Mesodermal cell (in vitro differentiated cells): ENCODE results near the gene KLHL29.

ENCODE experiments used
- H3K27ac ChIP-seq: 2 replicates; pipeline ENCODE4 v1.7.0; 2013; ENCODE audit warnings: mild to moderate bottlenecking, low read depth, low read length, moderate library complexity; ENCODE audit not compliant: severe bottlenecking
- H3K36me3 ChIP-seq: 2 replicates; pipeline ENCODE4 v1.7.1; 2013; ENCODE audit warnings: mild to moderate bottlenecking, low read length, moderate library complexity; ENCODE audit not compliant: control insufficient read depth, insufficient read depth
- H3K4me1 ChIP-seq: one replicate; pipeline ENCODE4 v1.7.1; 2013; ENCODE audit warnings: mild to moderate bottlenecking, low read length; ENCODE audit not compliant: insufficient read depth, control insufficient read depth, poor library complexity, severe bottlenecking
- H3K4me3 ChIP-seq: 2 replicates; pipeline ENCODE4 v1.7.0; 2013; ENCODE audit warnings: low read length, control low read depth, mild to moderate bottlenecking; ENCODE audit not compliant: insufficient read depth, poor library complexity, severe bottlenecking; ENCODE audit errors: extremely low read depth
- H3K9me3 ChIP-seq: 2 replicates; pipeline ENCODE4 v1.7.1; 2013; ENCODE audit warnings: mild to moderate bottlenecking, low read length, moderate library complexity; ENCODE audit not compliant: control insufficient read depth
- WGBS, 2 experiments: methylation state at CpG; one replicate each; pipeline ENCODE4 v1.1.5; 2013; ENCODE audit warnings: missing lambda C conversion rate in 2 of 2; ENCODE audit not compliant: insufficient coverage in 2 of 2; 5-methylcytosine and 5-hydroxymethylcytosine counted together

The KLHL29 gene

DNA sequence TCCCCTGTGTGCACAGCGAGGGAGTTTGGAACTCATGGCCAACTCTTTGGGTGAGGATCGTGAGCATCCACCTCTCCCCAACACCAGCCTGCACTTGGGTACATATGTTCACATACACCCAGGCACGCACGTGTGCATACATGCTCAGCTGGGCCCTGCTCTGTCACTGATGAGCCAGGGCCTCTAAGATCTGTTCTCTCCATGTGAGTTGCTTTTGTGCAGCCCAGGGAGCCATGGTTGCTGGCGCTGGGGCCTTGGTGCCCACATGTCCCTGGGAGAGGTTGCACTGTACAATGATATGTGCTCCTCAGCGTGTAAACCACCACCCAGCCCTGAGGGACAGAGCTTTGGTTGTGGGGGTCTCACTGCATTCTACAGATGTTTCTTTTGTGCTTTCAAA, 44.1 kb downstream of the KLHL29 start:
- no peaks in the 10 kb centered on the region for H3K36me3 ChIP-seq
- H3K9me3 ChIP-seq: no peaks in the 10 kb centered on the region
- H3K4me3 ChIP-seq: no peak overlapping the region
- H3K27ac ChIP-seq: no peak overlapping the region
- 91 to 100% methylated on average over 5 to 6 of the region's 6 CpGs for WGBS, 2 experiments
- peaks cover 23% of the 10 kb centered on the region for H3K4me1 ChIP-seq

DNA sequence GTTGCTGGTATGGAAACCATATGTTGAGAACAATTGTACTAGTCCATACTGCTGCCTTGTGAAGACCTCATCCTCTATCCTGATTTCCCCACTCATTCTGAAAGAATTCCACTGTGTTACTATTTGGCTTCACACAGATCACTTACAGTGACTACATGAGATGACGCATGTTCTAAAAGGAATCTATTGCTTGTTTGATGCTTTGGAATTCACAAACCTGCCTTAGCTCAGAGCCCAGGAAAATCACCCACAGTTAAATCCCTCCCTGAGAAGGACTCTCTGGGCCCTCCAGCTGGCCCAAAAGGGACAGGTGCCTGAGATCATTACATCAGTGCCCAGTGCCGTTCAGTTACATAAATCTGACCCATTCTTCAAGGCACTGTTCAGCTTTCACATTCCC, 45.3 kb downstream of the KLHL29 start:
- Histone ChIP-seq H3K4me1 (peaks cover 30% of the 10 kb centered on the region), H3K9me3 (no peaks in the 10 kb centered on the region), H3K27ac (no peak overlapping the region), H3K4me3 (no peak overlapping the region), H3K36me3 (no peaks in the 10 kb centered on the region)
- WGBS, 2 experiments: 88 to 100% methylated on average over 1 to 2 of the region's 2 CpGs

DNA sequence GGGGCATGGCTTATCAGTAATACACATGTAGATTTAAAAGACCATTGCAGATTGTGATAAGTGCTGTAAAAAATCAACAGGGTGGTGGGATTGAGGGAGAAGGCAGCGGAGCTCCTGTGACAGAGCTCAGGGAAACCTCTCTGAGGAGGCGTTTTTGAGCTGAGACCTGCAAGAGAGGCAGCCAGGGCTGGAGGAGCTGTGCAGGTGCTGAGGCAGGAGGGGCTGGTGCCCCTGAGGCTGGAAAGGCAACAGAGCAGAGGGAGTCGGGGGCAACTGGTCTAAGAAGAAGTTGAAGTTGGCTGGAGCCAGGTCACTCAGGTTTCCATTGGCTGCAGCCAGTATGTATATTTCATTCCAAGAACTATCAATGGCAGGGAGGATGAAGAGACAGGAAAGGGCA, 47.6 kb downstream of the KLHL29 start:
- Histone ChIP-seq H3K4me1 (peaks cover 23% of the 10 kb centered on the region), H3K36me3 (no peaks in the 10 kb centered on the region), H3K27ac (no peak overlapping the region), H3K4me3 (no peak overlapping the region), H3K9me3 (no peaks in the 10 kb centered on the region)
- WGBS, 2 experiments: 92 to 100% methylated on average over 1 to 3 of the region's 3 CpGs

DNA sequence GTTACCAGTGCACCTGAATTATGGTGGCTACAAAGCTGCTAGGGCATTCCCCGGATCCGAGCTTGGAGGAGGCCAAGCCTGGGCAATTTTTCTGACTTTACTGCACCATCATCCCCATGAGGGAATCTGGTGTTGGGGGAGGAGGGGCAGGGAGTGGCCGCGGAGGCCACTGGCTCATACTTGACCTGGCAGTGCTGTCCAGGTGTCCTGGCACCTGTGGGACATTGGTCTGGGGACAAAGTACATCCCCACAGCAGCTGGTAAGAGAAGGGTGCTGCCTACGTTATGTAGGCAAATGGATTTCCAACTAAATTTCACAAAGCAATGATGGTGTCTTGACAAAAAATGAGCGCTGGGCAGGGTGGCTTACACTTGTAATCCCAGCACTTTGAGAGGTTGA, 48.3 kb downstream of the KLHL29 start:
- Histone ChIP-seq H3K4me3 (no peak overlapping the region), H3K9me3 (no peaks in the 10 kb centered on the region), H3K4me1 (peaks cover 23% of the 10 kb centered on the region), H3K36me3 (no peaks in the 10 kb centered on the region), H3K27ac (no peak overlapping the region)
- 82 to 90% methylated on average over 2 to 4 of the region's 6 CpGs for WGBS, 2 experiments

DNA sequence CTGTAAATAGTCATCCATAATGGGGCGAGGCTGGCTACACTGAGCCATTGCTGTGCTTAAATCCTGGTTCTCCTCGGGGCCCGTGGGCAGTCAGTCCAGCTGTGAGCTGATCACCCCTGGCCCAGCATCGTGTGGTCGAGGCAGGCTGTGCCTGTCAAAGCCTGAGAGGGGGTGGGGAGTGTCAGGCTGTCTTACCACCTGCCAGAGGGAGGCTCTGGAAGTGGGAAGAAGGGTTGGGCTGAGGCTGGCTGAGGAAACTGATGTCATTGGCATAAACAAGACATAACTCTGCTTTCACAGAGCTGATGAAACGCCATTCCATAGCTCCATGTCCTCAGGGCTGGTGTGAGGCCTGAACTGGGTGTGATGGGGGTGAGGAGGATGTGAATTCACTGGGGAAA, 49.7 kb downstream of the KLHL29 start:
- no peaks in the 10 kb centered on the region for H3K36me3 ChIP-seq
- no peak overlapping the region for H3K27ac ChIP-seq
- no peaks in the 10 kb centered on the region for H3K9me3 ChIP-seq
- H3K4me1 ChIP-seq: peaks cover 23% of the 10 kb centered on the region
- 85 to 91% methylated on average over 4 to 5 of the region's 6 CpGs for WGBS, 2 experiments
- H3K4me3 ChIP-seq: no peak overlapping the region

- WGBS, 2 experiments: 93 to 94% methylated on average over 4 to 5 of the region's 9 CpGs
- peaks cover 16% of the 10 kb centered on the region for H3K4me1 ChIP-seq
- no peaks in the 10 kb centered on the region for H3K36me3 ChIP-seq
- H3K9me3 ChIP-seq: no peaks in the 10 kb centered on the region
- no peak overlapping the region for H3K4me3 ChIP-seq
- H3K27ac ChIP-seq: no peak overlapping the region
Observed at GRCh38 chr2:23435250-23436035, 50.5 kb downstream of the KLHL29 start.

DNA sequence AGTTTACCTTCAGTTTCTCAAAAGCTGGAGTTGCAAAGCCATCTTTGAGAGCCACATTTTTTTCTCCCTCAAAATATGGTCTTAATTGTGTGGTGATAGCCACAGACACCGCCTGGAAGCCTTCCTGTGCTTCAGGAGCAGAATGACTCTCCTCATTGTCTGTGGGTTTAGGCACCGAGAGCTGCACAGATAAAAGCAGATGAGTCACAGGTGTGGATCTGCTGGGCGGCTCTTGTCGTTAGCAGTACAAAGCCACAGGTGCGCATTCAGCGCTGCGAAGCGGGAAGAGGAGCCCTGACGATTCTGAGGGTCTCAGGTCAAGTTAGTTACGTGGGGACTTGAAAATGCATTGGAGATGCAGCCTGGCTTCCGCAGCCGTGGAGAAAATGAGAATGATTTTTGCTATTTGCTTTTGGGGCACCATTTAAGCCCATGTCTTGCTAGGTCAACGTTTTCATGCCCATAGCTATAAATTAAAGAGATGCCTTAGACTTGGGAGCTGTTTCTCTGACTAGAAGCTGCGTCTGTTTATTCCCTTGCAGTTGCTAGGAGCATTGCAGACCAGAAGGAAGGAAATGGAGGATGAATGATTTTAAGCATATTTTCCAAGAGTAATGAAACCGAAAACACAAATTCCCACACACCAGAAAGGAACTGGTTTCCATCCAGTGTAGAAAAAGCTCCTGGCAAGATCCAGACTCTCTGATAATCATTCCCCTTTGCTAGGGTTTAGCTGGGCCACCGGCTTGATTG, 51.5 kb downstream of the KLHL29 start:
- H3K9me3 ChIP-seq: no peaks in the 10 kb centered on the region

DNA sequence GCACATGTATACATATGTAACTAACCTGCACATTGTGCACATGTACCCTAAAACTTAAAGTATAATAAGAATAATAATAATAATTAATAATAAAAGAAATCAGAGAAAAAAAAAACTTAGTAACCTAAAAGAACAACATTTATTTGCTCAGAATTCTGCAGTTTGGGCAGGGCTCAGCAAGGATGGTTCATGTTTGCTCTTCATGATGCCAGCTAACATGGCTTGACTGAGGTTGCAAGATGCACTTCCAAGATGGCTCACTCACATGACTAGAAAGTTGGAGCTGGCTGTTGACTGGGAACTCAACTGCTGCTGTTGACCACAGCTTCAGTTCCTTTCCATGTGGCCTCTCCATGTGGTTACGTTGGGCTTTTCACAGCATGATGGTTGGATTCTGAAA, 56.4 kb downstream of the KLHL29 start:
- Histone ChIP-seq H3K27ac (no peak overlapping the region), H3K4me3 (no peak overlapping the region), H3K4me1 (no peaks in the 10 kb centered on the region), H3K9me3 (no peaks in the 10 kb centered on the region), H3K36me3 (no peaks in the 10 kb centered on the region)
- WGBS, 2 experiments: 89 to 100% methylated on average over 1 of the region's 1 CpG

More for the DNA sequence above, 51.5 kb downstream of the KLHL29 start:
- H3K4me3 ChIP-seq: no peak overlapping the region
- H3K4me1 ChIP-seq: peaks cover 14% of the 10 kb centered on the region
- no peak overlapping the region for H3K27ac ChIP-seq
- 67 to 71% methylated on average over 14 of the region's 16 CpGs for whole genome bisulfite sequencing, 2 experiments
- no peaks in the 10 kb centered on the region for H3K36me3 ChIP-seq

GRCh38 chr2:23445450-23445868, 60.5 kb downstream of the KLHL29 start:
- Histone ChIP-seq H3K36me3 (no peaks in the 10 kb centered on the region), H3K4me3 (no peak overlapping the region), H3K9me3 (no peaks in the 10 kb centered on the region), H3K27ac (no peak overlapping the region), H3K4me1 (no peaks in the 10 kb centered on the region)
- 83 to 100% methylated on average over 3 of the region's 4 CpGs for WGBS, 2 experiments

GRCh38 chr2:23446916-23447315, 61.9 kb downstream of the KLHL29 start:
- no peaks in the 10 kb centered on the region for H3K4me1 ChIP-seq
- H3K4me3 ChIP-seq: no peak overlapping the region
- WGBS, 2 experiments: 70 to 80% methylated on average over 4 to 5 of the region's 5 CpGs

GRCh38 chr2:23447405-23447804, 62.4 kb downstream of the KLHL29 start:
- H3K4me1 ChIP-seq: no peaks in the 10 kb centered on the region
- H3K4me3 ChIP-seq: no peak overlapping the region
- H3K9me3 ChIP-seq: no peaks in the 10 kb centered on the region
- WGBS, 2 experiments: 88 to 92% methylated on average over 2 to 3 of the region's 3 CpGs
- H3K27ac ChIP-seq: no peak overlapping the region
- H3K36me3 ChIP-seq: no peaks in the 10 kb centered on the region

More at GRCh38 chr2:23446916-23447315, 61.9 kb downstream of the KLHL29 start:
- no peak overlapping the region for H3K27ac ChIP-seq
- H3K9me3 ChIP-seq: no peaks in the 10 kb centered on the region
- H3K36me3 ChIP-seq: no peaks in the 10 kb centered on the region
